WI38 (cell line): ENCODE data around the gene GBP4.

Experiments
- H3K4me3 ChIP-seq: 2 replicates; pipeline ENCODE4 v1.5.1; 2011; ENCODE audit warnings: low read depth, mild to moderate bottlenecking, control low read depth, low read length
- TF ChIP-seq, protein P1 (sequence below): IDR thresholded peaks from 2 replicates; pipeline ENCODE4 v1.5.1; 2012; ENCODE audit warnings: low read depth, mild to moderate bottlenecking, control low read depth, low read length

GBP4 gene

DNA sequence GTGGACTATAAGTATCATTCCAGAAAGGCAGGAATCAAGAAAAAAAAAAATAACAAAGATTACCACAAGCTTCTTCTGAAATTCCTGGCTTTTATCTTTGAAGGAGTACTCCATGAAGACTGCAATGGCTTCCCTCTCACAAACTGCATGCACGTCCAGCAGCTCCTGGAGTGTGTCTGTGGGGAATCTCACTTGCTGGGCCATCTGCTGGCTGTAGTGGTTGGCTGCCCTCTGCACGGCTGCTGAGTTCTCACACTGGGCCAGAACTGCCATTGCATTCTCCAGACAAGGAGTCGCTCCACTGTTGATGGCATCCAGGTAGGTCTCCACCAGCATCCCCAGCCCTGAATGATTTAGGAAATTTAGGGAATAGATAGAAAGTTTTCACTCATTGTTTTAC, 49.5 kb downstream of the GBP4 start:
- TF ChIP-seq, protein P1, sequence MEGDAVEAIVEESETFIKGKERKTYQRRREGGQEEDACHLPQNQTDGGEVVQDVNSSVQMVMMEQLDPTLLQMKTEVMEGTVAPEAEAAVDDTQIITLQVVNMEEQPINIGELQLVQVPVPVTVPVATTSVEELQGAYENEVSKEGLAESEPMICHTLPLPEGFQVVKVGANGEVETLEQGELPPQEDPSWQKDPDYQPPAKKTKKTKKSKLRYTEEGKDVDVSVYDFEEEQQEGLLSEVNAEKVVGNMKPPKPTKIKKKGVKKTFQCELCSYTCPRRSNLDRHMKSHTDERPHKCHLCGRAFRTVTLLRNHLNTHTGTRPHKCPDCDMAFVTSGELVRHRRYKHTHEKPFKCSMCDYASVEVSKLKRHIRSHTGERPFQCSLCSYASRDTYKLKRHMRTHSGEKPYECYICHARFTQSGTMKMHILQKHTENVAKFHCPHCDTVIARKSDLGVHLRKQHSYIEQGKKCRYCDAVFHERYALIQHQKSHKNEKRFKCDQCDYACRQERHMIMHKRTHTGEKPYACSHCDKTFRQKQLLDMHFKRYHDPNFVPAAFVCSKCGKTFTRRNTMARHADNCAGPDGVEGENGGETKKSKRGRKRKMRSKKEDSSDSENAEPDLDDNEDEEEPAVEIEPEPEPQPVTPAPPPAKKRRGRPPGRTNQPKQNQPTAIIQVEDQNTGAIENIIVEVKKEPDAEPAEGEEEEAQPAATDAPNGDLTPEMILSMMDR = 0 out of 2 replicates have a peak, but pooled peaks have one; percentile 5
- H3K4me3 ChIP-seq = no peak overlapping the region

DNA sequence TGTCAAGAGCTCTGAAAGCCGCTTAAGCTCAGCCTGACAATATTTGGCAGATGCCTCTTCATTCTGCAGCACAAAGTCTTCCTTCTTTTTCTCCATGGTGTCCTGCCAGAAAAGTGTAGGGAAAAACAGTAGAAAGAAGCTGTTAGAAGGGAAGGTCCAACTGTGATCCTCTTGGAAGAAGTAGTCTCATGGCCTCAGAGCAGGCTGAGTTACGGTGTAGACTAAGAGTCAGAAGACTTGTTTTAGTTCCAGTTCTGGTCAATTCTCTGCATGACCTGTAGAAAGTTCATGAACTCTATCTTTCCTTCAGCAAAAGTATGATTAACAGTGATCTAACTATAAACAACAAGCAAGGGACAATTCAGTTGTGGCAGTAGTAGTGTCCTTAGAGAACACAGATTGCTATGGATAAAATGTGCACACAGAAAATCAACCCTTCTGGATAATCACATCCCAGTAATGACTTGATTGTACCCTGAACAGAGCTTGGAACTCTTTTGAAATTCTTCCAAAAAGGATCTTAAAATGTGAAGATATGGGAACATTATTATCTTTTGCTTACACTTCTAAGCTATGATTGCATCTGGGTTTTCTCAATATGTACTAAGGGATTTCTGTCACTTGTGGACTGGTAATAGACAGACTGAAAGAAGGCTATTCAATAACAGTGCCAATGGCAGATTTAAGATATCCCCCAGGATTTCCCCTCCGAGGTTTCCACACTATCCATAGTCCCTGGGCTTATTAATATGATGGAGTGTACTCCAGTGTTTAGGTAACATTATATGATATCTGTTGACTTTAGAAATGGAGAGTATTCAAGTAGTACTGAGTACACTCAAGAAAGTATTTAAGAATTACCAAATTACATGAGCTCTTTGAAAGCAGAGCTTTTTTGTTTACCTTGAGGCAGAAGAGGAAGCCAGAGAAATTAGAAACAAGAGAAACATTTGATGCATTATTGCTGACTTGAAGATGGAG, 50.8 kb downstream of the GBP4 start:
- TF ChIP-seq, protein P1 = no peak
- H3K4me3 ChIP-seq = no peak overlapping the region

DNA sequence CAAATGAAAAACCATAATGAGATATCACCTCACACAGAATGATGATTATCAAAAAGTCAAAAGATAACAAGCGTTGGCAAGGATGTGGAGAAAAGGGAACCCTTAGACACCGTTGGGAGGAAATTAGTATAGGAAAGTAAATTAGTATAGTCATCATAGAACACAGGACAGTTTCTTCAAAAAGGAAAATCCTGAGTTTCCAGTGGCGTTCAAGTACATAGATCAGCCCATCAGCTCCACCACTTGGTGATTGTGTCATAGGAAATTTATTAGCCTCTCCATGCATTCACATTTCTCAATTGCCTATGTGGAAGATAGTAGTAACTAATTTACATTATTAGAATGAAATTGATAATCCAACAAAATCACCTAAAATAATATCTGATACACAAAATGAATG, 52.0 kb downstream of the GBP4 start:
- TF ChIP-seq, protein P1 = no peak
- no peak overlapping the region for H3K4me3 ChIP-seq

DNA sequence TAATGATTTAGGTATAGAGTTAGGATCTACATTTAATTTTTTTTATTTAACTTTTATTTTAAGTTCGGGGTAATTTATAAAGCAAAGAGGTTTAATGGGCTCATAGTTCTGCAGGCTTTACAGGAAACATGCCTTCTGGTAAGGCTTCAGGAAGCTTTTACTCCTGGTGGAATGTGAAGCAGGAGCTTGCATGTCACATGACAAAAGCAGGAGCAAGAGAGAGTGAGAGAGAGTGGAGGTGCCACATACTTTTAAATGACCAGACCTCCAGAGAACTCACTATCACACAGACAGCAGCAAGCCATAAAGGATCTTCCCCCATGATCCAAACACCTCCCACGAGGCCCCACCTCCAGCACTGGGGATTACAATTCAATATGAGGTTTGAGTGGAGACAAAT, 55.3 kb downstream of the GBP4 start:
- no peak overlapping the region for H3K4me3 ChIP-seq
- TF ChIP-seq, protein P1 = no peak

DNA sequence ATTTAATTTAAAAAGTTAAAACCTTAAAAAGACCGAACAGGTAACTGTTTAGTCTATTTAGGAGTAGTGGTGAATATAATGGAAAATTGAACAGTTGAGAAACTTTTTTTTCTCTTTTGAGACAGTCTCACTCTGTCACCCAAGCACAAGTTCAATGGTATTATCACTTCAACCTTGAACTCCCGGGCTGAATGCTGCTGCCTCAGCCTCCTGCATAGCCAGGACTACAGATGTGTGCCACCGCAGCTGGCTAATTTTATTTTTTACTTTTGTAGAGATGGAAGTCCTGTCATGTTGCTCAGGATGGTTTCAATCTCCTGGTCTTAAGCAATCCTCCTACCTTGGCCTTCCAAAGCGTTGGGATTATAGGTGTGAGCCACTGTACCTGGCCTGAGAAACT, 56.6 kb downstream of the GBP4 start:
- TF ChIP-seq, protein P1 = no peak
- no peak overlapping the region for H3K4me3 ChIP-seq

DNA sequence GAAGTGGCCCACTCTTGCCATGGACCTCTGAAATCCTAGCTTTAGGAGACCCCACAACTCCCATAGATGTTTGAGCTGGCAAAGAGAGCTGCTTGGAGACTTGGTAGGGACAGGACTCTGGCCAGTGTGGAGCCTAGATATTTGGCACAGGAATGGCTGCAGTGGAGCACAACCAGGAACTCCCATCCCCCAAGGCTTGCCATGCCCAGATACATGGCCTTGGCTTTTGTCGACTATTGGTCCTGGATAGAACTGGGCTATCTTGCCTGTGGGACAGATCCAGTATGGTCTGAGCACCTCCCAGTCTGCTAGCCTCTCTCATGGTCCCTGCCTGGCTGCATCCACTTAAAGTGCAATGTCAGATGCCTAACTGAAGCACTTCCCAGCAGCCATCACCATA, 65.0 kb downstream of the GBP4 start:
- H3K4me3 ChIP-seq = no peak overlapping the region
- TF ChIP-seq, protein P1 = no peak
